Activated CD8-positive, alpha-beta memory T cell treated with anti-CD3 and anti-CD28 coated beads, Interleukin-2, amount 50 U/mL, for 24 hours (primary cell): Measurements from ENCODE around the gene ATP6V1G3.
"Not testable (repeated sequence)": the region's sequence is repeated elsewhere in the genome, so short reads cannot be mapped to it uniquely, and the experiment has no call there.

ENCODE experiments used
- DNase-seq: peaks from one replicate; pipeline ENCODE4 v3.0.0-alpha.2; 2020; ENCODE audit errors: extremely low read depth

The ATP6V1G3 gene

DNA sequence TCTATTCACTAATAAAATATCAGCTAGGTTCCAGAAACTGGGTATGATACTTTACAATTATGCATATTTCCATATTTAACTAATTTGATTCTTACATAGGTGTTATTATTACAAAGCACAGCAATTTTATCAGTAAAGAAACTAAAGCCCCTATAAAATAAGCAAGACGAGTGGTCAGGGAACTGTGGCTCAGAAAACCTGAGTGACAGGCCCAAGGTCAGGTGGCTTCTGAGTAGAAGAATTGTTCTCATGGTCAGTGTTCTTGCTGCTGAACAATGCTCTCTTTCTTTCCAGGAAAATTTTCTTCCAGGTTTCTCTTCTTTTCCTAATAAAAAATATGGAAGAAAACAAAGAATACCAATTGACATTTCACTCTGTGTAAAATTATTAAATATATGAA is 2.2 kb upstream of the ATP6V1G3 start:
- no peak for DNase-seq

DNA sequence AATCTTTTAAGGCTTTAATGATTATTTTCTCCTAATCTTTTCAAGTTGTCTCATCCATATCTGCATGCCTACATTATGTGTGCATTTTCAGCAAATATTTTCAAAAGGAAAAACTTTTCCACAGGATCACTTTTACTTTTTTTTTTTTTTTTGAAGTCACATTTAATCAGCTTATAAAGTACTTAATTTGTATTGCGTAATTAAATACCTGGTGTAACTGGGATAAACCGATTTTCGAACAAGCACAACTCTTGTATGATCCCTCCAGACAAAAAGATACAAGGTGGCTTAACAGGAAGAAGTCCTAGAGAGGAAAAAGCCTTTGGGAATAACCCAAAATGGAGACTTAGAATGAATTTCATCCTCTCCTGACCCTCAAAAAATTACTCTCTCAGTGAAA is 1.3 kb upstream of the ATP6V1G3 start:
- no peak for DNase-seq

DNA sequence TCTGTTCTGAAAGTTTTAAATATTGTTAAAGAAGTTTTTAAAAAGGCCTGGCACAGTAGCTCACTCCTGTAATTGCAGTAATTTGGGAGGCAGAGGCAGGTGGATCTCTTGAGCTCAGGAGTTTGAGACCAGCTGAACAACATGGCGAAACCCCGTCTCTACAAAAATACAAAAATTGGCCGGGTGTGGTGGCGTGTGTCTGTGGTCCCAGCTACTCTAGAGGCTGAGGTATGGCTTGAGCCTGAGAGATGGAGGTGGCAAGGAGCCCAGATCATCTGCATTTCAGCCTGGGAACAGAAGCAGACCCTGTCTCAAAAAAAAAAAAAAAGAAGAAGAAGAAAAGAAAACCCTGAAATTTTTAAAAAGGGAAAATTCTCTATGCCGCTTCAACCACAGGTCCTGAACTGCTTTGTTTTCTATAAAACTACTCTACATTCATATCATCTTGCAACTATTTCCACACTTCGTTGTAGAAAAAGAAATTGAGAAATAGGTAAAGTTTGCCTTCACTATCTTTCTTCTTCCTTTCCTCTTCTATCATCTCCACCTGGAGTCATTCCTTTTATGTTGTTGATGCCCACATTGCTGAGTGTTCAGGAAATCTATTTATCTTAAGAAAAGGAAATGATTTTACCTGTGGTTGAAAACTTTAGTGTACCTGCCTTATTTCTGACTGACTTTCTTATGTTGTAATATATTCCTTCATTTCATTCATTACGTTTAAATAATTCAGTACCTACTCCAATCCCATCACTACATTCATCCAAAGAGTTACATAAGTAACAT is 1.7 kb downstream of the ATP6V1G3 start:
- no peak for DNase-seq

DNA sequence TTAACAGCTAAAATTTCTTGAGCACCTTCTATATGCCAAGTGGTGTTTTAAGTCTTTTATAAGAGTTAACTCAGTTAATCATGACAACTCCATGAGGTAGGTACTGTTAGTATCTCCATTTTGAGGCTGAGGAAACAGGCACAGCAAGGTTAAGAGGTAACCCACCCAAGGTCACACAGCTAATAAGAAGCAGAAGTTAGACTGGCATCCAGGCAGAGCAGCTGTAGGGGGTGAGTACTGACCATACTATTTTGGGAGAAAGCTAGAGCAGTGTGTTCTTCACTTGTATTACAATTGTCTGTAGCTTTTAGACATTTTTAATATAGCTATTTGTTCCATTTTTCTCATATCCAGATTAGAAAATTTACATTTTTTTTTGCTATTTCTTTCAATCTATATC is 4.8 kb downstream of the ATP6V1G3 start:
- no peak for DNase-seq

DNA sequence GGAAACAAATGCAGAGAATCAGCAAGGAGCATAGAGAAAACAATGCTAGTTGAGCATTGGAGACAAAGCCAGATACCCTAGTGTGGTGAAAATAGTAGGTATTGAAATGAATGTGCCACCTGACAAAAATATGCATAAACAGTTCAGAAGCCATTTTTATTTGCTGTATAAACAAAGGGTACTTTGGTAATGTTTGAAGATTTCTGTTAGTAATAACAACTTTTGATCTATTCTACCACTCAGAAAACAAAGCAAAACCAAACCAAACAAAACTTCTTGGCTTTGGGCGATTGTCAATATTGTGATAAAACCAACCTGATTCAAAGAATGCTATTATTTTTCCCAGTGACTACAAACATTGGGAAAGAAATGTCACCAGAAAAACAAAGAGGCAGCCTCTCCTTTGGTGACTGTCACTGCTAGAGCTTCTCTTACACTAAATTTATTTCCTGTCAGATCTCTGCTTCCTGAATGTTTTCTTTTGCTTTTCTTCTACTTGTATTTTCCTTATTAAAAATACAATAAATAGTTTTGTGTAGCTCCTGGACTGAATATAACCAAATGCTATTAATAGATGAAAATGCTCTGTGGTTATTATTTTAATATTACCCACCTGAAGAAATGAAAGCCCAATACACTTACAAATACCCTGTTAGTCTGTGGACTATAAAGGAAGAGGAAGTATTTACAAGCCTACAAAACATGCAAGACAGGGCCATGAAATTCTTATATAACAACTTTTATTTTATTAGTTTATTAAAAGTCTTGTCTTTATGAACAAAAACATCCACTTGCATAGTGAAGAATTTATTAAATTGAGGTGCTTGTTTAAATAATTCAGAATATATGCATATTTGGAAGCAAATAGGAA is 5.7 kb downstream of the ATP6V1G3 start:
- no peak for DNase-seq

DNA sequence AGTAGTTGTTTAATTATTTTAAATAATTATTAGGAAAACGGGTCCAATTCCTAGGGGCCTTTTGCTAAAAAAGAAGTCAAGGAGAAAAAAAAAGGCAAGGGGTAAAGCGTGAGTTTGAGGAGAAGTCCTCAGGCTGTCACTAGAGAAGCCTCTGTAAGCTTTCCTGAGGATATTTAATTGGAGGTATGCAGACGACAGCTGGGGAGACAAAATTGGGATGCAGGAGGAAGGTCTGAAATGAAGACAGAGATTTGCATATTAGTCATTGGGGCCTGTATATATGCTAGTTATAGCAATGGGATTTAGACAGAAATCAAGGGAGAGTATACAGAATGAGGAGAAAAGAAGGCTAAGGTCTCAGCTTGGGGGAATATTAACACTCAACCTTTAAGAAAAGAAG is 8.6 kb downstream of the ATP6V1G3 start:
- DNase-seq = no peak

DNA sequence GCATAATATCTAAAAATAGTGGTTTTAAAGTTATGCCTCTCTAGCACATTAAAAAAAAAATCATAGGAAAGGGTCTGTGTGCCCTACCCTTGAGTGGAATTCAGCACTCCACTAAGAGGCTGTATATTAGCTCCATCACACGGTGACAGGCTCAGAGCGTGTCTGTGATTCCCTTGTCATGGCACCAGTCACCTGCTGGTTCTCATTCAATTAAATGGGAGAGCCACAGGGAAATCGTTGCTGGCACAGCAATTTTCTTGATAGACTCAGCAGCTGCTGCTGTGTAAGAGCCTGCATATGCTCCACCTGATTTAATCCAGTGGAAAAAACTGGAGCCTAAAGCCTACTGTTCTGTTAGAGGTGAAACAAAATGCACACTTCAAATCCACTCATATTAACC is 9.5 kb downstream of the ATP6V1G3 start:
- no peak for DNase-seq

DNA sequence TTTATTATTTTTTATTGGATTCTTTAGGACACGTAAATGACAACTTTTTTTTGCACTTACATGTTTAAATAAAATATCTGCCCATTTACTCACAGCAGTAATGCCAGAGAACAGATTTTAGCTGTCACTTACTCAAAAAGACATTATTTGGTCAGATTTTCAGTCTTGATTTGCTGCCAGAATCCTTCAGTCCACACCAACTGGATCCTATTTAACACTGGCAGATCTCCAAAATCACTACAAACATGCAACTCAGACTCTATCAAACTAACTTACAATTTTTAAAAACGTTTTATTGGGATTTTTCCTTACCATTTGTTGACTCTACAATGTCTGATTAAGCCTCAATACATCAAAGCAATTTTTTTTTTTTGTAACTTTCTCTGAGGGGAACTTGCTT is 11.1 kb downstream of the ATP6V1G3 start:
- no peak for DNase-seq

DNA sequence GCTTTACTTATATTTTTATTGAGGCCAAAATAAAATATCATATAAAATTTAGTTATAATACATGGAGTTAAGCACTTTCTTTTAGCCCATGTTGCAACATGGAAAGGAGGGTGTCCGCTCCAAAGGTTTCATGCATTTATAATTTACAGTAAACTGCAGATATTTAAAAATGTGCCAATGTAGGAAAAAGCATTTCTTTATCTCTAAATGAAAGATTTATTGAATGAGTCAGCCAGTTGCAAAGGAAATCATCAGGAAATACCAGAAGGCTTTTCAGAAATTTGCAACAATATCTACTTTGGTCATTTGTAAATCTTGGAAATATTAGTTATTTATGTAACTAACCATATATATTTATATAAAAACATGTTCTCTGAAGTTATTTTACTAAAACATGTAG is 12.1 kb downstream of the ATP6V1G3 start:
- DNase-seq = no peak

DNA sequence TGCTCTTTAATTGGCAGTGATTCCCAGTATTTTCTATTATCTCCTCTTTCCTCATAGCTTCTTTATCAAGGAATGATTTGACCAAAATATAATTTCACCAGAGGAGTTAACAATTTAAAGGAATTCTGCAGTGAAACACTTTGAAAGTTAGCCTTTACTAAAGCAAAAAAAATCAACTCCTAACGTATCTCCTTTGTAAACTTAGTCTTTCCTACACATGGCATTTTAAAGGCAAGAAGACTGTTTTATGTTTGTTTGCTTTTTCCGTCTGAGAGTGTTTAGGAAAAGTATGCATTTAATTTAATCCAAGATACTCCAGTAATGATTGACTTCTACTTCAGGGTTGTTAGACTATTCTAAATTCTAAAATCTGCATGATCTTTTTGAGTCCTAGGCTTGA is 15.9 kb downstream of the ATP6V1G3 start:
- DNase-seq = no peak

DNA sequence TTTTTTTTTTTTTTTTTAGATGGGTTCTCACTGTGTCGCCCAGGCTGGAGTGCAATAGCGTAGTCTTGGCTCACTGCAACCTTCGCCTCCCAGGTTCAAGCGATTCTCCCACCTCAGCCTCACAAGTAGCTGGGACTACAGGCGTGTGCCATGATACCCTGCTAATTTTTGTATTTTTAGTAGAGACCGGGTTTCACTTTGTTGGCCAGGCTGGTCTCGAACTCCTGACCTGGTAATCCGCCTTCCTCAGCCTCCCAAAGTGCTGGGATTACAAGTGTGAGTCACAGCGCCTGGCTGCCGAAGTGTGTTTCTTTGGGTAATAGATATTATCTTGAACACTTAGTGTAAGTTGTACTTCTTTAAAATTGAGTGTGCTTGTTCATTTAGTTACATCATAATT is 16.4 kb downstream of the ATP6V1G3 start:
- not testable (repeated sequence) for DNase-seq

DNA sequence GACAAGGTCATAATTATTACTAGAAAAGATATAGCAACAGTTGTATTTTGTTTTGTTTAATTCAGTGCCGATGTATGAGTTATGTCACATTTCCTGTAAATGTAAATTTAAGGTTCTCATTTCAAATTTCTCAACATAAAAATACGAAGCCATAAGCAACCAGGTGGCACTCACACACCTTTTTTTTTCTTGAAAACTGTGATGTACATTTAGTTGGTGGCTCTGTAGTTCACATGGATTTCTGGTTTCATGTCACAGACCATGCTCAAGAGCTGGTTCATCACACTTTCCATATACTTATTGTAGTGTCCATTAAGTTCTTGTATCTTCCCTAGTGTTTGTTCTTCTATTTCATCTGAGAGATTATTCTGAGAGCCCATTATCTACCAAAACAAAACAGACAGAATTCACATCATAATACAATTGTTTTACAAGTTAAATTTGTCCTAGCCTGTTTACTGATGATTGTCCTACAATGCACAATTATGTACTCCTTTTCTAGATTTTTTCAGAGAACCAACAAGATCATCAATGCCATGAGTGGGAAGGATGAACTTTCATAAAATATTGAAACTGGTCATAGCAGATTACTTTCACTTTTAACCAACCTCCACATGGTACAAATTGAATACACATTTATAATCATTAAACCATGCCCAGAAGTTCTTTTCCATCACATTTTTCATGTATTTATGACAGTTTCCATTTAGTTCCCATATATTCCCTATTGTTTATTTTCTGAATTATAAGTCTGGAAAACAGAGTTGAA is 17.1 kb downstream of the ATP6V1G3 start:
- no peak for DNase-seq

DNA sequence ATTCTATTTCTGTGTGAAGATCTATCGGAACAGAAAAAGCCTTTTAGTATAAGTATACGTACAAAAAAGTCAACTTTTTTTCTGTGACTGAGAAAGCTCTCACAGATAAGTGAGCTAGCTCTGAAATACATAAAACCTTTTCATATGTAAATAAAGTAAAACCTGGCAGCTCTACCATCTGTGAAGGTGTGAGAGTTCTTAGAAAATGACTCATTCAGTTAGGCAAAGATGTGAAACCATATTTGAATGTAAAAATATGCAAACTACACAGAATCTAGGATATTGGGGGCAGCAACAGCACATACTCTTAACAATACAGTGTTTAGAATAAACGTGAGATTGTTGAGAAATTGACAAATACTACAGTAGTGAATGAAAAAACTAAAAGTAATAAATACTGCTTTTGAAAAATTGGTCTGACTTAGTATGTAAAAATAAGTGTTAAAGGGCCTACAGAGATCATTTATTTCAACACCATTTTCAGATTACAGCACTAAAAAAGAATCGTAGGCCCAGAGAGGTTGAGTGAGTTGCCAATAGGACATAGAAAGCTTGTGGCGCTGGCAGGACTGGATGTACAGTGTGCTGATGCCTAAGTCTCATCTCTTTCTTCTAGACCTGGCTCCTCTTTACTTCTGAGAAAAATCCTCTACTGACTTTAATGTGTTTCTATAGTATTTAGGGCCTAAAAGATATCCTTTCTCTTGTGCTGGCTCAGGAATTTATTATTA is 19.8 kb downstream of the ATP6V1G3 start:
- no peak for DNase-seq

DNA sequence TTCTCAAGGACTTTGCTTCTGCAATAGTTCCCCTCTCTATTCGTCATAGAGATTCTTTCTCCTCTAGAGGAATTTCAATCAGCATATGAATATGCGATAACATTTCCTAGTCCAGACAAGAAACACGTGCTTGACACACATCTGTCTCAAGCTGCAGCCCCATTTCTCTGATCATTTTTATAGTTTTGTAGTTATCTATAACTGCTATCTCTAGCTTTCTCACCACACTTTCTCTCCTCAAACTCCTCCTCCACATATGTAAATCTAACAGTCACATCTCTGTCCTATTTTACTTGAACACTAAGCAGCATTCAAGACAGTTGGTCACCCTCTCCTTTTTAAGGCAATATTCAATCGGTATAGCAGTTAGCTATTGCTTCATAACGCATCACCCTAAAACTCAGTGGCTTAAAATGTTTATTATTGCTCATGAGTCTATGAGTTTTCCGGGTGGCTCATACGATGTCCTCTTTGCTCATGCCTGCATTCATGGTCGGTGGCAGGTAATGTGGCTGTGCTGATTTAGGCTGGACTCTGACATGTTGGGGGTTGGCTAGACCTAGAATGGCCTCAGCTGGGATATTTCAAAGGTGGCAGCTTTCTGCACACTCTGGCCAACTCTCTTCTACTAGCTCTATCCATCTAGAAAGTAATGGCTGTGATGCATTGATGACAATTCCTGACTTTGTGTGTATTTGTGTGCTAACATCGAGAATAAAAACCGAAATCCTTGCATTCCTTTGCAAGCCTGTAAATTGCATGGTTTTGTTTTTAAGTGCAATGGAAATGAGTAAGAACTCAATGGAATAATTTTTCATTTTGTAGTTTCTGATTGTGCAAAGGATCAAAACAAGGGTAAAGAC is 20.6 kb downstream of the ATP6V1G3 start:
- no peak for DNase-seq

DNA sequence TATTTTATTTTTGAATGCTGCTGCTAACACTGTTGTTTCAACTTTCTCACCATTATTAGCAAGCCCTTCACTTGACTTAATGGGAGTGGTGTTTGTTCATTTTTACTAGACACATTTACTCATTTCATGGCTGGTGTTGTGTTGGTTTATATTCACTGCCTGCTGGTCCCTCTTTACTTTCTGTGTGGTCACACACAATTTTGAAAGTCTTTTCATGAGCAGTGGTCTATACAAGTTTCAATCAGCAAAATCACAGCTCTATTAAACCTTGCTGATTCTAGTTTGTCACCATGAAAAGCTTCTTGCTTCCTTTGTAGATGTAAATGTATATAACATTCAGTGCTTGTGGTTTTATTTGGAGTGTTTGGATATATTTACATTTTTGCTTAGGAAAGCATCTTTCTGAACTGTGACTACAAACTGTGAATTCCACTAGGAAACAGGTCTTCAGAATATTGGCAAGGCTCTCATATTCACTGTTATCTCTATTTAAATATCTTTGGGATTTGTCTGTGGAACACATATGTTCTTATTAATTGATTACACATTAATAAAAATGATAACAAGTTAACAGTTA is 22.8 kb downstream of the ATP6V1G3 start:
- no peak for DNase-seq

DNA sequence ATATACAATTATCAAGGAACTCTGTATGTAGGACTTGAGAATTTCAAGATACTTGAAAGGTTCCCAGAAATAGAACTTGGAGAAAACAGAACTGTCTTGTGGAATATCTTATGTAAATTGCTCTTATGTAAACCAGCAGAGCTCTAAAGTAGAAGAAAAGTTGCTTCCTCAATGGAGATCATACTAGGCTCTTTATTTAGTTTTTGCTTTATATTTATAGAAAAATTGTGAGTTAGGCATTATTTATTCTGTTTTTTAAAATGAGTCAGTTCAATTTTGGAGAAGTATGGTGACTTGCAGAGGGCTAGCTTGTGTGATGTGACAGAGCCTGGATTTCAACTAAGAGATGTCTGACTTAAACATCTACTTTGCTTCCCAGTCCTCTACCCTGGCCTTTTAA is 40.4 kb downstream of the ATP6V1G3 start:
- DNase-seq = no peak

DNA sequence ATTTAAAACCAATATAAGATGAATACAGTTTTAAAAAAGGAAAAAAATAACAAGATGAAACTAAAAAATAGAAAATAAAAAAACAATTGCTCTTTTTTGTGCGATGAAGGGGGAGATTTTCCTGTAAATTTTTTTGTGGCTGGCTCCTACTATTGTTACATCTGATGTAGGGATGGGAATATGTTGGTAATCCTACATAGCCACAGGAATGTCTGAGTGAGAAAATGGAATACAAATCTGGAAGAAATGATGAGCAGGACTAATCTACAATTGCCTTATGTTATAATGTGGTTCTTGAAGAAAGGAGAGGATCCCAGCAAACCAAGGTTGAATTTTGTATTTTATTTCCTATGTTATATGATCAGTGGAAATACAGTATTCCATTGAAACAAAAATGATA is 40.9 kb downstream of the ATP6V1G3 start:
- no peak for DNase-seq

DNA sequence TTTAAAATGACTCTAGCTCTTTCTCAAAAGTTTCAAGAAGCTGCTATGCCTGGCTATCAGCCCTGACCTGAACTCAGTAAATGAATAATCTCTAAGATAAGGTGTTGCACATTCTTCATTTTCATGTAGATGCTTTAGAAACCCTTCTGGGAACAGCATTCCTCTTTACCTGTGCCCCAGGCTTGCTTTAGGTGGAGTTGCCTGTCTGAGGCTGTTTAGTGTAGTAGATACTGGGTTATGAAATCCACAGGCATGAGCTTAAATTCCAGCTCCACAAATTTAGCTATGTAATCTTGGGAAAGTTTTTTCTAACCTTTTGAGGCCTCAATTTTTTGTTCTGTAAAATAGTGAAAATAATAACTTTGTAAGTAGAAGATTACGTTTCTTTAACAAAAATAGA is 41.6 kb downstream of the ATP6V1G3 start:
- no peak for DNase-seq

DNA sequence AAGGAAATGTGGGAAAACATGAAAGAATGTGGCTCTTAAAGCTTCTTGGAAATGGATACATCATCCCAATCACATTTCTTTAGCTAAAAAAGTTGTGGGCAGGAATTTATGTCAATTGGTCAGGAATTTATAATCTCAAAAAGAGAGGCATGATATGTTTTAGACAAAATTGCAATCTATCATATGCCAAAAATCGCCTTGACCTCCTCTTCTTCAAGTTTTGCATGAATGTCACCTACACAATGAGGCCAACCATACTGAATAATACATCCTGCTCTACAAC is 42.4 kb downstream of the ATP6V1G3 start:
- DNase-seq = no peak

DNA sequence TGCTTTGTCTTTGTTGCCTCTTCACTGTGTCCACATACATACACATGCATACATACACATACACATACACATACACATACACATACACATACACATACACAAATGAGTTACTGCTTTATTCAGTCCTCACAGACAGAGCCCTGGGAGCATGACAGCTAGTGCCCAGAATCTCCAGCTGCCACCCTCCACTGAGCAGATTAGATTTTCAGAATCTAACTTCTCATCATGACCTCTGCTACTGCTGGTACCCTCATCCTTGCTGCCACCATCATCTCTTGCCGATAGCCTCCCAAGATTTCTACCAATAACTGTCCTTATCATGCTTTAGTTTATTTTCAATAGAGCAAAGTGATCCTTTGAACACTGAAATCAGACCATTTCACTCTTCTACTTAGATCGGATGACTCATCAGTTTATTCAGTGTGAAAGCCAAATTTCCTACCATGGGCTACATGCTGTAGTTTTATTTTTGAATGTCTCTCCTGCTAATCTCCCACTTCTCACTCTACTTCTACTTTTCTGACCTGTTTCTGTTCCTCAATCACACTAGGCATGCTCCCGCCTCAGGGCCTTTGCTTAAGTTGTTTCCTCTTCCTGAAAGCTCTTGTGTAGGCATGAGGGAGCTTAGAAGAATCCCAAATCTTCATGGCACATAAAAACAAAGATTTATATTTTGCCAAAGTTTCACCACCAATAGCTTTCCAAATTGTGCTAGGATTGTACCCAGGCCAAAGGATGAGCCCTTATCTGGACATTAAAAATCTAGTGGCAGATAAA is 43.0 kb downstream of the ATP6V1G3 start:
- DNase-seq = no peak
